HepG2 (cell line): Measurements from ENCODE around the gene ITPK1. TPM values are rescaled to one million over a fixed set of nuclear protein-coding genes. Genes with fewer than 3 reads are reported as not detected.

Source experiments
- AGO2 ChIP-seq: fragments of 200-400 bp; formaldehyde crosslinking; optimal IDR thresholded peaks from 2 replicates; pipeline ENCODE3; 2017; ENCODE audit warnings: mild to moderate bottlenecking, low read depth, low read length, moderate library complexity
- CAMTA2 ChIP-seq: sonication (generic); formaldehyde crosslinking; IDR thresholded peaks from 2 replicates; pipeline ENCODE4 v1.4.0; 2020; ENCODE audit warnings: mild to moderate bottlenecking, missing genetic modification reagents, borderline replicate concordance
- ETV5 ChIP-seq: IDR thresholded peaks from 2 replicates; pipeline ENCODE4 v1.6.1; 2018; ENCODE audit warnings: missing biosample characterization, missing genetic modification reagents, inconsistent platforms, borderline replicate concordance
- ETV6 ChIP-seq: sonication (generic); formaldehyde crosslinking; conservative IDR thresholded peaks from 2 replicates; pipeline ENCODE4 v1.4.0; 2020; ENCODE audit warnings: missing genetic modification reagents
- FOXC1 ChIP-seq: sonication (generic); formaldehyde crosslinking; IDR thresholded peaks from 2 replicates; pipeline ENCODE4 v1.8.0; 2022; ENCODE audit warnings: mild to moderate bottlenecking, missing genetic modification reagents, borderline replicate concordance
- GABPB1 ChIP-seq: IDR thresholded peaks from 2 replicates; pipeline ENCODE4 v1.6.1; 2016; ENCODE audit warnings: mild to moderate bottlenecking, missing genetic modification reagents, moderate library complexity, missing compliant biosample characterization
- HINFP ChIP-seq: sonication (generic); formaldehyde crosslinking; IDR thresholded peaks from 2 replicates; pipeline ENCODE4 v1.4.0; 2020; ENCODE audit warnings: low read depth, mild to moderate bottlenecking, missing genetic modification reagents
- KDM5B ChIP-seq: sonication (generic); formaldehyde crosslinking; IDR thresholded peaks from 2 replicates; pipeline ENCODE4 v1.4.0; 2020; ENCODE audit warnings: missing genetic modification reagents, mild to moderate bottlenecking, borderline replicate concordance
- KLF6 ChIP-seq: IDR thresholded peaks from 2 replicates; pipeline ENCODE4 v1.8.0; 2016; ENCODE audit warnings: missing biosample characterization, missing genetic modification reagents
- POLR2A ChIP-seq, 2 experiments: IDR thresholded peaks; 2 replicates each; pipeline ENCODE4 v1.6.1; 2011; ENCODE audit warnings: low read depth in 2 of 2, low read length in 2 of 2, mild to moderate bottlenecking in 1 of 2, moderate library complexity in 1 of 2; ENCODE audit not compliant: insufficient read depth in 1 of 2
- POLR2G ChIP-seq: fragments of 200-400 bp; formaldehyde crosslinking; IDR thresholded peaks from 2 replicates; pipeline ENCODE4 v1.6.1; 2018; ENCODE audit warnings: mild to moderate bottlenecking, low read depth, low read length, moderate library complexity
- RARA ChIP-seq: IDR thresholded peaks from 2 replicates; pipeline ENCODE4 v1.6.1; 2016; ENCODE audit warnings: missing genetic modification reagents, missing compliant biosample characterization
- SP4 ChIP-seq: sonication (generic); formaldehyde crosslinking; IDR thresholded peaks from 2 replicates; pipeline ENCODE4 v1.8.1; 2023; ENCODE audit warnings: mild to moderate bottlenecking, missing genetic modification reagents
- STAG1 ChIP-seq: sonication (generic); formaldehyde crosslinking; IDR thresholded peaks from 2 replicates; pipeline ENCODE4 v1.4.0; 2020; ENCODE audit warnings: missing genetic modification reagents
- XRCC5 ChIP-seq: fragments of 200-400 bp; formaldehyde crosslinking; optimal IDR thresholded peaks from 2 replicates; pipeline ENCODE3; 2017; ENCODE audit warnings: mild to moderate bottlenecking, low read length
- ZEB1 ChIP-seq: IDR thresholded peaks from 2 replicates; pipeline ENCODE4 v1.6.1; 2012; ENCODE audit warnings: mild to moderate bottlenecking, low read depth, inconsistent platforms; ENCODE audit not compliant: insufficient replicate concordance
- ZFP36L2 ChIP-seq: sonication (generic); formaldehyde crosslinking; IDR thresholded peaks from 2 replicates; pipeline ENCODE4 v1.4.0; 2020; ENCODE audit warnings: missing genetic modification reagents
- ZFX ChIP-seq: sonication (generic); formaldehyde crosslinking; IDR thresholded peaks from 2 replicates; pipeline ENCODE4 v1.4.0; 2020; ENCODE audit warnings: mild to moderate bottlenecking, low read depth, missing genetic modification reagents, moderate library complexity
- ZNF317 ChIP-seq: sonication (generic); formaldehyde crosslinking; IDR thresholded peaks from 2 replicates; pipeline ENCODE4 v1.5.0; 2020; ENCODE audit warnings: mild to moderate bottlenecking, missing genetic modification reagents
- ZNF629 ChIP-seq: sonication (generic); formaldehyde crosslinking; conservative IDR thresholded peaks from 2 replicates; pipeline ENCODE4 v1.5.0; 2020; ENCODE audit warnings: missing genetic modification reagents
- ZSCAN20 ChIP-seq: sonication (generic); formaldehyde crosslinking; IDR thresholded peaks from 2 replicates; pipeline ENCODE4 v1.4.0; 2020; ENCODE audit warnings: missing genetic modification reagents, mild to moderate bottlenecking, borderline replicate concordance
- polyA plus RNA-seq, 8 experiments: library from polyadenylated mRNA; depleted of rRNA in 3 of 8; stranded (reverse) in 7 of 8; unstranded in 1 of 8; fragments of >200 nt; fragmentation: Illumina TruSeq in 4 of 8; extraction: Trizol in 4 of 8; gene quantifications; 2 replicates each; pipeline versions ENCODE4 v1.2.1 to v1.2.3, GENCODE V29; 2011 to 2016; ENCODE audit warnings: low read depth in 4 of 8, missing spikeins in 1 of 8, mixed read lengths in 1 of 8; ENCODE audit not compliant: insufficient read depth in 1 of 8
- total RNA-seq, 5 experiments: library from RNA; depleted of rRNA; stranded (reverse); fragments of >200 nt; fragmentation: Illumina TruSeq; extraction: Trizol; gene quantifications; 2 replicates each; pipeline ENCODE4 v1.2.3, GENCODE V29; 2016; ENCODE audit warnings: low read depth in 1 of 5

ITPK1 gene
- total and polyA plus RNA-seq, 2 of the 13 experiments (the other 11 are each of a cell fraction or from before 2014, with no cell fraction given), result 20.5 to 47.5 TPM

DNA sequence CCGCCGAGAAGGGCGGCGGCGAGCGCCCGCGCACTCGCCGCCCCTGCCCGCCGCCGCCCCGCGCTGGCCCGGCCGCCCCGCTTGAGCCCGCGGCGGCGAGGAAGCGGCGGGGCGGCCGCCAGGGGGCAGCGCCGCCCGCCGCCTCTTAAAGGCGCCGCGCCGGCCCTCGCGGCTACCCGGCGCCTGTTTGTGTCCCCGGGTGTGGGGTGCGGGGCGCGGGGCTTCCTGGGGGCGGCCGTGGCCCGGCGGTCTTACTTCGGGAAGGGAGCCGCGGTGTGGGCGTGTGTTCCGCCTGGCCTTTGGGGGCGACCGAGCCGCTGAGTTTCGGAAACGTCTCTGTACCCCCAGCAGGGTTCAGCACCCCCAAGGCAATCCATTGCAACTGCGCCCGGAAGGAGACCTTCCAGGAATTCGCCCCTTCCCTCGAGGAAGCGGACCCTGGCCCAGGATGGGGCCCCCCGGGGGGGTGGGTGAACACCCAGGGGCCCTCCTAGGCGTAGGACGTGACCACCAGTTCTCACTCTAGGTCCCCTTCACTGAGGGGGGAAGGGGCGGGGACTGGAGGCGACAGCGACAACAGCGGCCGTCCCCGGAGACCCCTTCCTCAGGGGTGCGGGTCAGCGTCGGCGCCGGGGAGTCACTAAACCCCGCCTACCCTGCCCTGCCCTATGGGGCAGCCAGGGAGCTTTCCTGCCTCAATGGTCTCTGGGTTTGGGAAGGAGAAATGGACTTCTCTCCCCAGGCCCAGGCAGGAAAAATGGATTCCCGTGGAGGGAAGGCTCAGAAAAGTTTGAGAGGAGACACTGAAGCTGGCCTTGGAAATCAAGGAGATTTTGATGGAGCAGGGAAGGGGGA is at the start of gene ITPK1 (continued):
- no peak for TF ChIP-seq HINFP (CRISPR knock-in tag)
- TF ChIP-seq SP4 (CRISPR knock-in tag), result peak; percentile 66; the same call in 1 of the 2 replicates
- TF ChIP-seq POLR2A (IDR thresholded peaks at IDR 0.05; ENCODE audit: insufficient read depth in 1 of 2, low read depth in 2 of 2, low read length in 2 of 2), result peak in 1 of 2 experiments; percentile 36; a peak in 1 of 4 replicates
- TF ChIP-seq FOXC1 (CRISPR knock-in tag), result 0 out of 2 replicates have a peak, but pooled peaks have one; percentile 41
- 0 out of 2 replicates have a peak, but pooled peaks have one; percentile 37 for TF ChIP-seq CAMTA2 (CRISPR knock-in tag)
- no peak for TF ChIP-seq STAG1 (CRISPR knock-in tag)
- TF ChIP-seq ETV5 (CRISPR knock-in tag), result peak; percentile 57; the same call in 1 of the 2 replicates
- TF ChIP-seq AGO2, result no peak
- TF ChIP-seq ZNF317 (CRISPR knock-in tag), result 0 out of 2 replicates have a peak, but pooled peaks have one; percentile 46
- 0 out of 2 replicates have a peak, but pooled peaks have one; percentile 24 for TF ChIP-seq ETV6 (CRISPR knock-in tag)
- peak; percentile 45 for TF ChIP-seq ZFX (CRISPR knock-in tag)
- TF ChIP-seq ZEB1, result no peak
- TF ChIP-seq RARA (CRISPR knock-in tag), result 0 out of 2 replicates have a peak, but pooled peaks have one; percentile 15
- TF ChIP-seq ZNF629 (CRISPR knock-in tag), result 0 out of 2 replicates have a peak, but pooled peaks have one; percentile 53
- no peak for TF ChIP-seq ZSCAN20 (CRISPR knock-in tag)
- no peak for TF ChIP-seq ZFP36L2 (CRISPR knock-in tag)
- TF ChIP-seq XRCC5, result peak; percentile 21
- TF ChIP-seq KLF6 (CRISPR knock-in tag), result 0 out of 2 replicates have a peak, but pooled peaks have one; percentile 26
- peak; percentile 50; the same call in 1 of the 2 replicates for TF ChIP-seq GABPB1 (CRISPR knock-in tag)
- 0 out of 2 replicates have a peak, but pooled peaks have one; percentile 37 for TF ChIP-seq POLR2G
- TF ChIP-seq KDM5B, result peak; percentile 45; the same call in 1 of the 2 replicates
